Mesangial cell (primary cell): ENCODE data around the gene HOXB5. TPM values are rescaled to one million over a fixed set of nuclear protein-coding genes. Genes with fewer than 3 reads are reported as not detected.

Source experiments
- total RNA-seq: library from RNA; depleted of rRNA; stranded (reverse); fragments of >200 nt; gene quantifications from 2 replicates; pipeline ENCODE4 v1.2.3, GENCODE V29; 2015

HOXB5 gene
- total RNA-seq, result 1.3 and 3.4 TPM in 2 replicates

DNA sequence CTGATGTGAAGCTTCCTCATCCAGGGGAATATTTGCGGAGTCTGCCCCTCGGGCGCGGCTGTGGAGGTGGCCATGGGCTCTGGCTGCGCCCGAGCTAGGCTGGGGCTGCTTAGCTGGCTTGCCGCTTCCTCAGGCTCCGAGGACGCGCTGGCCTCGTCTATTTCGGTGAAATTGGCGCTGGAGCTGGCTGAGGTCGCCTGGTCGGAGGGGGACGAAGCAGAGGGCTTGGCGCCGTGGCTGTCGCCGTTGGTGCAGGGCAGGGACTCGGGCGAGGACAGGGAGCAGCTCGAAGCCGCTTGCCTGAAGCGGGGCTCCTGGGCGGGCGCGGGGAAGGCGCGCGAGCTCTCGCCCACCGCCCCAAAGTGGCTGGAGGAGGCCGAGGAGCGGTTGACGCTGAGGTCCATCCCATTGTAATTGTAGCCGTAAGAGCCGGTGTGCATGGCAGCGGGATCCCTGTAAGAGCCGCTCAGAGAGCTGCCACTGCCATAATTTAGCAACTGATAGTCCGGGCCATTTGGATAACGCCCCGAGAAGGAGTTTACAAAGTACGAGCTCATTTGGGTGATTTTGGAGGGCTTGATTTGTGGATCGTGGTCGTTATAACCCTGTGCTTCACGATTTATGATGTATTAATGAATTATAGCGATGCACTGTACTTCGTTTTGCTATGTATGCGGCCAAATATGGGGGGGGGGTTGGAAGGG lies at the start of gene HOXB5:
Gene HOXB5 (minus strand): TSS at position 654 of the 704 bp plus-strand sequence. CDS start 97 bp downstream, at position 557.

DNA sequence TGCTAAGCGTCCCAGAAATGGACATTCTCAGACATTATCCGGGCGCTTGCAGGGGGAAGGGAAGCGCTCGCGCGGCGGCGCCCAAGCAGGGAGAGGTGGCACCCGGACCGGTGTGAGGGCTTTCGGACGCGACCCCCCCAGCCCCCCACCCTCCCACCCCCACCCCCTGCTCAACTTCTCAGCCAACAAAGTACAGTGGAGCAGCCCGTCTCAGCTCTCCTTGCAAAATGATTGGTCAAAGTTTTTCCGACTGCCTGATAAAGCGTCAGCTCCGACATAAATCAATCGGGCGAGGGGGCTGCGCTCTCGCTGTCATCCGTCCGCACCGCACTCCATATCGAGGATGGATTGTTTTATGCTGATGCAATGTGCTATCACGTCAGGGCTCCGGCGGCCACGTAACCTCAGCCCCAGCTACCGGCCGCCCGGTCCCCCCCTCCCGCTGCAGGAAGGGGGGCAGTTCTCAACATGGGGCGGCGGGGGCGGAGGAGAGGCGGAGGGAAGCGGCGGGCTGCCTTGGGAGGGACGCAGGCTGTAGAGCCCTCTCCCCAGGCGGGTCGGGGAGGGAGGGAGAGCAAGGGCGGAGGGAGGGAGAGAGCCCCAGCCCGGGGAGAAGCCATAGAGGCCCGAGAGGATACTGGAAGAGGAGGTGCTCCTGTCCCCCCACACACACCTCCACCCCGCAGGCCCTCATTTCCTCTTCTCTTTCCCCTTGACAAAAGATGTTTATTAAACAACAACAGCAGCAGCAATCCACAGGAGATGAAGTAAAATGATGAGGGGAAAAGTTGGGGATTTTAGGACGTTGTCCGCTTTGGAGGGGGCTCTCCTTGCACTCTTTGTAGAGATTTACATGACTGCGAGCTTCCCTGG lies 32.9 kb upstream of the HOXB5 start, which contains the start of gene HOXB9:
Gene HOXB9 (minus strand): TSS at position 114 of the 873 bp plus-strand sequence. CDS start 89 bp downstream, at position 25.

GRCh38 chr17:48615047-48615962 lies 21.7 kb upstream of the HOXB5 start, which contains the start of gene HOXB8:
TSS of gene HOXB8 (minus strand) at chr17:48615292. CDS start at chr17:48614704, 588 bp downstream.

GRCh38 chr17:48610282-48611211 lies 17.0 kb upstream of the HOXB5 start, which contains the start of gene HOXB7:
TSS of gene HOXB7 (minus strand) at chr17:48611017. CDS start at chr17:48610918, 99 bp downstream.

DNA sequence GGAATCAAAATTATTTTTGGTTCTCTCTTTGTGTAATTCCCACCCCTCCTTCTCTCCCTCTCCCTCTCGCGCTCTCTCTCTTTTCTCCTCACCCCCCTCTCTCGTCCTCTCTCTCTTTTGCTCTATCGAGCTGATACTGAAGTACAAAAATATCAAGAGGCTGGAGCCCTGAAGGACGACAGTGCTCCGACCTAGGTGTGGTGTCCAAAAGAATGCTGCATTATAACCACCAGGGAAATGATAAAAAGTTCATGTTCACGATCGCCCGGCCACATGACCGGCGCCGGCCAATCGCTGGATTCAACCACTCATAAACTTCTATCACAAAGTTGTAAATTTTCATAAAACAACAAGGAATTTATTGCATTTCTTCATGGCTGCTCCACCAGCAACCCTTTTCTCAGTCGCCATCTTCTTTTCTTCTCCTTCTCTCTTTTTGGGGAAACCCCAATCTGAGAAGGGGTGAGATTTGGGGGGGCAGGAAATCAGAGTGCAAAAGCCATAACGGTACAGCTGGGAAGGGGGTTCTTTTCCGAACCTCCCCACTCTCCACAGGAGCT lies 11.3 kb upstream of the HOXB5 start, which contains the start of gene HOXB6:
Gene HOXB6 (minus strand): TSS at position 217 of the 560 bp plus-strand sequence. CDS start 6,836 bp downstream, outside the sequence.

GRCh38 chr17:48589831-48590606 lies 3.6 kb downstream of the HOXB5 start, which contains the start of gene HOXB3:
TSS of gene HOXB3 (minus strand) at chr17:48590241. CDS start at chr17:48552474, 37,767 bp downstream.

GRCh38 chr17:48577946-48578615 lies 15.5 kb downstream of the HOXB5 start, which contains the start of gene HOXB4:
TSS of gene HOXB4 (minus strand) at chr17:48578350. CDS start at chr17:48578319, 31 bp downstream.

GRCh38 chr17:48545022-48545375 lies 48.6 kb downstream of the HOXB5 start, which contains the start of gene HOXB2:
TSS of gene HOXB2 (minus strand) at chr17:48545109. CDS start at chr17:48544911, 198 bp downstream.

Other genes with a start within 250 kb of the HOXB5 start
- gene SKAP1, start 163.6 kb downstream of the HOXB5 start, total RNA-seq, result 0.33 and 0.51 TPM in 2 replicates
- not detected in 2 replicates for gene HOXB1, start 62.8 kb downstream of the HOXB5 start, total RNA-seq
- 25.6 and 51.0 TPM in 2 replicates for gene HOXB2, start 48.7 kb downstream of the HOXB5 start, total RNA-seq
- 1.5 and 4.1 TPM in 2 replicates for gene HOXB4, start 15.4 kb downstream of the HOXB5 start, total RNA-seq
- gene HOXB3, start 3.5 kb downstream of the HOXB5 start, total RNA-seq, result 16.0 and 39.2 TPM in 2 replicates
- 14.5 and 29.4 TPM in 2 replicates for gene HOXB6, start 11.2 kb upstream of the HOXB5 start, total RNA-seq
- 12.1 and 14.7 TPM in 2 replicates for gene HOXB7, start 17.2 kb upstream of the HOXB5 start, total RNA-seq
- gene HOXB8, start 21.5 kb upstream of the HOXB5 start, total RNA-seq, result 7.7 and 21.9 TPM in 2 replicates
- 27.1 and 43.1 TPM in 2 replicates for gene HOXB9, start 32.6 kb upstream of the HOXB5 start, total RNA-seq
- not detected in 2 replicates for gene PRAC1, start 128.7 kb upstream of the HOXB5 start, total RNA-seq
- not detected in 2 replicates for gene PRAC2, start 129.4 kb upstream of the HOXB5 start, total RNA-seq
- not detected in 2 replicates for gene HOXB13, start 135.0 kb upstream of the HOXB5 start, total RNA-seq
- gene TTLL6, start 223.4 kb upstream of the HOXB5 start, total RNA-seq, result under 0.01 TPM in 1 of 2 replicates, not detected in the other
- gene CALCOCO2, start 237.3 kb upstream of the HOXB5 start, total RNA-seq, result 14.5 and 15.6 TPM in 2 replicates